GM12865 (cell line): ENCODE measurements around the gene KANTR.

Experiments used
- DNase-seq: peaks from one replicate; pipeline ENCODE4 v3.0.0; 2010; ENCODE audit warnings: low read depth
- H3K4me3 ChIP-seq: 2 replicates; pipeline ENCODE4 v1.5.1; 2011; ENCODE audit warnings: mild to moderate bottlenecking, low read depth, low read length, control low read depth
- TF ChIP-seq, protein P1 (sequence below): IDR thresholded peaks from 2 replicates; pipeline ENCODE4 v1.5.1; 2011; ENCODE audit warnings: low read length, control low read depth, low read depth, inconsistent platforms; ENCODE audit not compliant: insufficient read depth; ENCODE audit errors: missing control alignments

Gene KANTR

DNA sequence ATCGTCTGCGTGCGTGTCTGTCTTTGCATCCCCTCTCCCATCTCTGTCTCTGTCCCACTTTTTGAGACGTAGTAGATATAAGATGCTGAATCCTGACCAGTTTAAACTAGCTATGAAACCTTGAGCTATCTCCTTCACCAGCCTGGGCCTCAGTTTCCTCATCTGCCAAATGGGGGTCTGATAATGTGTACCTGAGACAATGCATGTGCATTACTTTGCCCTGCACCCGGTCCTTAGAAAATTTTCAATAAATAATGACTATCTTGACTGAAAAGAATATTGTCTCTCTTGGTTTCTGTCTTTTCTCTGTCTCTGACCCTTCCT lies 602 bp downstream of the KANTR start:
- H3K4me3 ChIP-seq: peak overlapping the region; percentile 70
- no peak for DNase-seq
- TF ChIP-seq, protein P1, sequence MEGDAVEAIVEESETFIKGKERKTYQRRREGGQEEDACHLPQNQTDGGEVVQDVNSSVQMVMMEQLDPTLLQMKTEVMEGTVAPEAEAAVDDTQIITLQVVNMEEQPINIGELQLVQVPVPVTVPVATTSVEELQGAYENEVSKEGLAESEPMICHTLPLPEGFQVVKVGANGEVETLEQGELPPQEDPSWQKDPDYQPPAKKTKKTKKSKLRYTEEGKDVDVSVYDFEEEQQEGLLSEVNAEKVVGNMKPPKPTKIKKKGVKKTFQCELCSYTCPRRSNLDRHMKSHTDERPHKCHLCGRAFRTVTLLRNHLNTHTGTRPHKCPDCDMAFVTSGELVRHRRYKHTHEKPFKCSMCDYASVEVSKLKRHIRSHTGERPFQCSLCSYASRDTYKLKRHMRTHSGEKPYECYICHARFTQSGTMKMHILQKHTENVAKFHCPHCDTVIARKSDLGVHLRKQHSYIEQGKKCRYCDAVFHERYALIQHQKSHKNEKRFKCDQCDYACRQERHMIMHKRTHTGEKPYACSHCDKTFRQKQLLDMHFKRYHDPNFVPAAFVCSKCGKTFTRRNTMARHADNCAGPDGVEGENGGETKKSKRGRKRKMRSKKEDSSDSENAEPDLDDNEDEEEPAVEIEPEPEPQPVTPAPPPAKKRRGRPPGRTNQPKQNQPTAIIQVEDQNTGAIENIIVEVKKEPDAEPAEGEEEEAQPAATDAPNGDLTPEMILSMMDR: no peak

DNA sequence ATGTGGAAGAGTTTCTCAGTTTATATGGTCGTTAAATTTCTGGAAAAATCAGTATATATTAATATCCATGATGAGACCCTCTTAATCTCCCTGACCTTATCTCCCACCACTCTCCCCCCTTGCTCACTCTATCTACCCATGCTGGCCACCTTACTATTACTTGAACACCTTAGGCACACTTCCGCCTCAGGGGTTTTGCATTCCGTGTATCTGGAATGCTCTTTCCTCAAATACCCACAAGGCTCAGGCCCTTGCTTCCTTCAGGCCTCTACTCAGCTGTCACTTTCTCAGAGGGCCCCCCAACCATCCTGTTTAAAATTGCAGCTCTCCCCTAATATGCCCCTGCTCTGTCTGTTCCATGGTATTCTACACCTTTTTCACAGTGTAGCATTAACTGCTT lies 1.9 kb downstream of the KANTR start:
- TF ChIP-seq, protein P1: no peak
- no peak overlapping the region for H3K4me3 ChIP-seq
- DNase-seq: no peak

DNA sequence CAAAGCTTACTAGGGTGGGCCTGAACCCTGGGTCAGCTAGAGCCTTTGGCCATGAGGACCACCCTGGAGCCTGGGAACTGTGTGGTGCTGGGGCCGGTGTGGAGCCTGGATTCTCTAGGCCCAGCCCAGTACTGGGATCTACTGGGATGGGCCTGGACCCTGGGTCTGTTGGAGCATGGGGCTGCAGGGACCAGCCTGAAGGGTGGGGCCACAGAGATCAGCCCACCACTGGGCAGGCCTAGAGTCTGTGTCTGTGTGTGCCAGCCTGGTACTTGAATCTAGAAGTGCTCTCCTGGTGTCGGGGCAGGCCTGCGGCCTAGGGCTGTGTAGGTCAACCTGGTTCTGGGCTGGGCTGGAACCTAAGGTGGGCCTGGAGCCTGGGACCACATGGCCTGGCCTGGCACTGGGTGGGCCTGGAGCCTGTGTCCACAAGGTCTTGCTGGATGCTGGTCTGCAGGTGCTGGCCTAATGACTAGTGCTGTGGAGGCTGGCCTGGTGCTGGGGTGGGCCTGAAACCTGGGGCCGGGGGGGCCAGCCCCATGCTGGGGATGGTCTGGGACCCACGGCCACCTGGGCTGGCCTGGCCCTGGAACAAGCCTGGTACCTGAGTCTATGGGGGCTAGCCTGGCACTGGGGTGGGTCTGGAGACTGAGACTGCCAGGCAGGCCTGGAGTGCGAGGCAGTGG lies 21.1 kb downstream of the KANTR start:
- no peak for DNase-seq
- TF ChIP-seq, protein P1: no peak
- no peak overlapping the region for H3K4me3 ChIP-seq

DNA sequence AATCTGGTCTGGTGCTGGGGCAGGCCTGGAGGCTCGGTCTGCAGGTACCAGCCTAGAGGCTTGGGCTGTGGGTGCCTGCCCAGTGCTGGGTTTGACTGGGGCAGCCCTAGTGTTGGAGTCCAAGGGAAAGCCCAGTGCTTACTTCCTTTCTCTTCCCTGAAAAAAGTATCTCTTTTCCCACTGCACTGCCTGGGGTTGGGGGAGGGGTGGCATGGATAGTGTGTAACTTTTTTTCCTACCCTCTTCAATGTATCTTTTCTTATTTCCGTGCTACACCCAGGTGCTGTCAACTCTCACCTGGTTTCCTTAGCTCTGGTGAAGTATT lies 21.6 kb downstream of the KANTR start:
- no peak overlapping the region for H3K4me3 ChIP-seq
- TF ChIP-seq, protein P1: no peak

DNA sequence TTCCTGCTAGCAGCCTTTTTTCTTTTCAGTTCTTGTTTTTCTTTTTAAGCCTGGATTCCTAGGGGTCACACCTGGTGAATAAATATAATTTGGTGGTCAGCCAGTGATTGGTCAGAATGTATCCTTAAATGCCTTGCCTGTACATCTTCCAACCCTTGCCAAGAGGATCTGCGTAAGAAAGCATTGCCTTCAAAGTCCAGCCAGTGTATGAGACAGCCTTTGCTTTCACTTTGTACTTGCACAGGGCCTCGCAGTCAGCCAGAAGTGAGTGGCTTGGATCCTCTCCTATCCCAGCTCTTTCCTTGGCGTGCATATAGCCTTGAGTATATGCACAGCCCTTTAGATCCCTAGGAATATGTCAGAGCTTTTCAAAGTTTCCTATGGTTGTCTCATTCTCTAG lies 22.2 kb downstream of the KANTR start:
- H3K4me3 ChIP-seq: no peak overlapping the region
- no peak for DNase-seq
- TF ChIP-seq, protein P1: no peak

More for the DNA sequence above, 21.6 kb downstream of the KANTR start:
- no peak for DNase-seq

DNA sequence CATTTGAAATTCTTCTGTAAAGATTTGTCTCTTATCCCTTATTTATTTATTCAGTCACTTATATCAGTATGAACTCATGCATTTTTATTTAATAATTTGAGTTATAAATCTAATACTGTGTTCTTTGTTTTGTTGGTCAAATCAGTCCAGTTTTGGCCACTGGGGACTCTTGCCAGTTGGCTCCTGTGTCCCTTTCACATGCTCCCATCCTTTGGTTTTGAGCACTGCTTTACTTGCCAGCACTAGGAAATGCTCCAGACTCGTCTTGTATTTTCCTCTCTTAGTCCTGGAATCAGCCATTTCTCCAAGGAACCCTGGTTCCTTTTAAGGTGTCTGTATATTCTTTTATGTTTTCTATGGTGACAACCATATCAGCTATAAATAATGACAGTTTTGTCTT lies 28.1 kb downstream of the KANTR start:
- DNase-seq: no peak
- TF ChIP-seq, protein P1: no peak
- H3K4me3 ChIP-seq: no peak overlapping the region

DNA sequence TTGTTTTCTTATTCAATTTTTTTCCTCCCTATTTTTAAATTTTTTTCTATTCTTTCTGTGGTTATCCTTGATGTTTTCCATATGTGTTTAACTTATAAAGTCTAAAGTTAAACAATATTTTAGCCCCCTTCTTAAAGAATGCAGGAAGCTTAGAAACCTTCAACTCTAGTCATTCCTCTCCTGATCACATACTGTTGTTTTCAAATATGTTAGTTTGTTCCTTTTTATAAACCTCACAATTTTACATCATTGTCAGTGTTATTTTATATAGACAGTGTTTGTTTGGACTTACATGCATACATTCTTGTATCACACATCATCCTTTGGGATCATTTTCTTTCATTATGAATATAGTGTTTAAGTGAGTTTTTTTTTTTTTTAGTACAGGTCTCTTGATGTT lies 31.6 kb downstream of the KANTR start:
- no peak overlapping the region for H3K4me3 ChIP-seq
- DNase-seq: no peak
- TF ChIP-seq, protein P1: no peak
